Osteoblast (primary cell): Measurements from ENCODE around the gene ACOD1. TPM values are rescaled to one million over a fixed set of nuclear protein-coding genes. Genes with fewer than 3 reads are reported as not detected.

Source experiments
- DNase-seq: peaks from one replicate; pipeline ENCODE4 v3.0.0; 2011; ENCODE audit warnings: low spot score, mixed read lengths; ENCODE audit not compliant: insufficient read length; ENCODE audit errors: missing footprints
- H2AFZ ChIP-seq: 2 replicates; pipeline ENCODE4 v1.6.0; 2011; ENCODE audit warnings: mild to moderate bottlenecking, low read length
- H3K27ac ChIP-seq: 2 replicates; pipeline ENCODE4 v1.5.1; 2011; ENCODE audit warnings: mild to moderate bottlenecking, low read depth, low read length, moderate library complexity
- H3K27me3 ChIP-seq: 2 replicates; pipeline ENCODE4 v1.6.0; 2012; ENCODE audit warnings: mild to moderate bottlenecking, control low read depth, inconsistent platforms, low read length, moderate library complexity; ENCODE audit not compliant: insufficient read depth
- H3K36me3 ChIP-seq: 2 replicates; pipeline ENCODE4 v1.5.1; 2011; ENCODE audit warnings: mild to moderate bottlenecking, low read length, control low read depth, moderate library complexity; ENCODE audit not compliant: insufficient read depth
- H3K4me1 ChIP-seq: 2 replicates; pipeline ENCODE4 v1.5.1; 2011; ENCODE audit warnings: mild to moderate bottlenecking, low read length, control low read depth, moderate library complexity; ENCODE audit not compliant: insufficient read depth
- H3K4me2 ChIP-seq: 2 replicates; pipeline ENCODE4 v1.6.0; 2011; ENCODE audit warnings: mild to moderate bottlenecking, low read length; ENCODE audit not compliant: insufficient read depth
- H3K4me3 ChIP-seq: fragments of 200-600 bp; sonication (generic); 3 replicates; pipeline ENCODE4 v1.5.1; 2012; ENCODE audit warnings: mild to moderate bottlenecking, low read length, inconsistent platforms; ENCODE audit not compliant: insufficient read depth
- H3K79me2 ChIP-seq: 2 replicates; pipeline ENCODE4 v1.6.0; 2012; ENCODE audit warnings: mild to moderate bottlenecking, low read length, control low read depth, inconsistent platforms; ENCODE audit not compliant: insufficient read depth
- H3K9me3 ChIP-seq: 2 replicates; pipeline ENCODE4 v1.5.1; 2011; ENCODE audit warnings: low read depth, low read length, control low read depth
- H4K20me1 ChIP-seq: 2 replicates; pipeline ENCODE4 v1.6.0; 2012; ENCODE audit warnings: mild to moderate bottlenecking, low read length, control low read depth; ENCODE audit not compliant: insufficient read depth
- CTCF ChIP-seq: IDR thresholded peaks from 2 replicates; pipeline ENCODE4 v1.5.1; 2011; ENCODE audit warnings: mild to moderate bottlenecking, low read depth, low read length, moderate library complexity; ENCODE audit errors: extremely low read depth
- total RNA-seq: library from RNA; depleted of rRNA; stranded (reverse); fragments of >200 nt; gene quantifications from 2 replicates; pipeline ENCODE4 v1.2.3, GENCODE V29; 2012

The ACOD1 gene
- total RNA-seq, 1 donor, result not detected

- Histone ChIP-seq H3K79me2 (no peaks in the 10 kb centered on the region), H3K4me3 (no peak overlapping the region), H4K20me1 (no peaks in the 10 kb centered on the region), H3K4me2 (no peak overlapping the region), H2AFZ (no peak overlapping the region), H3K27ac (no peak overlapping the region), H3K9me3 (no peaks in the 10 kb centered on the region), H3K4me1 (peaks cover 3% of the 10 kb centered on the region), H3K36me3 (no peaks in the 10 kb centered on the region), H3K27me3 (peaks cover 27% of the 10 kb centered on the region)
- TF ChIP-seq CTCF, result no peak
- DNase-seq, result no peak
These were observed 27.6 kb downstream of the ACOD1 start for GRCh38 chr13:76975863-76976262.

- H3K36me3 ChIP-seq, result no peaks in the 10 kb centered on the region
These were observed 28.2 kb downstream of the ACOD1 start for GRCh38 chr13:76976490-76976889.

GRCh38 chr13:76976929-76977328 lies 28.6 kb downstream of the ACOD1 start:
- H3K27me3 ChIP-seq, result peaks cover 35% of the 10 kb centered on the region
- no peak for DNase-seq
- peaks cover 3% of the 10 kb centered on the region for H3K4me1 ChIP-seq
- H3K79me2 ChIP-seq, result no peaks in the 10 kb centered on the region
- H3K36me3 ChIP-seq, result no peaks in the 10 kb centered on the region
- H3K4me3 ChIP-seq, result no peak overlapping the region
- H3K27ac ChIP-seq, result no peak overlapping the region
- TF ChIP-seq CTCF, result no peak
- no peak overlapping the region for H2AFZ ChIP-seq
- no peaks in the 10 kb centered on the region for H3K9me3 ChIP-seq
- no peak overlapping the region for H3K4me2 ChIP-seq
- no peaks in the 10 kb centered on the region for H4K20me1 ChIP-seq

More at GRCh38 chr13:76976490-76976889, 28.2 kb downstream of the ACOD1 start:
- TF ChIP-seq CTCF, result no peak
- no peak overlapping the region for H3K4me2 ChIP-seq
- no peaks in the 10 kb centered on the region for H3K79me2 ChIP-seq
- no peak overlapping the region for H3K27ac ChIP-seq
- H2AFZ ChIP-seq, result no peak overlapping the region
- H4K20me1 ChIP-seq, result no peaks in the 10 kb centered on the region
- H3K4me1 ChIP-seq, result peaks cover 3% of the 10 kb centered on the region
- H3K9me3 ChIP-seq, result no peaks in the 10 kb centered on the region
- H3K27me3 ChIP-seq, result peaks cover 32% of the 10 kb centered on the region
- no peak for DNase-seq
- no peak overlapping the region for H3K4me3 ChIP-seq

GRCh38 chr13:76980075-76980718 lies 31.9 kb downstream of the ACOD1 start:
- H3K4me2 ChIP-seq, result peak overlapping the region; percentile 79
- peak; percentile 81 for TF ChIP-seq CTCF
- no peaks in the 10 kb centered on the region for H3K36me3 ChIP-seq
- no peaks in the 10 kb centered on the region for H4K20me1 ChIP-seq
- peak; percentile 96 for DNase-seq
- peaks cover 30% of the 10 kb centered on the region for H3K27me3 ChIP-seq
- no peak overlapping the region for H3K27ac ChIP-seq
- H3K4me1 ChIP-seq, result peaks cover 3% of the 10 kb centered on the region
- H3K9me3 ChIP-seq, result no peaks in the 10 kb centered on the region
- peak overlapping the region; percentile 45 for H2AFZ ChIP-seq
- no peaks in the 10 kb centered on the region for H3K79me2 ChIP-seq
- H3K4me3 ChIP-seq, result peak overlapping the region; percentile 53
